ENCODE results near the gene MCCD1. TPM values are rescaled to one million over a fixed set of nuclear protein-coding genes. Genes with fewer than 3 reads are reported as not detected.

Gene MCCD1
- total and polyA plus RNA-seq, 2 of the 13 experiments (the other 11 are each of a cell fraction or from before 2014, with no cell fraction given): 0.15 TPM; not detected in 1

- no peak for TF ChIP-seq PRDM15 (CRISPR knock-in tag; IDR thresholded peaks at IDR 0.05)
- TF ChIP-seq PHF20 (CRISPR knock-in tag; IDR thresholded peaks at IDR 0.05): peak; percentile 15; the same call in 1 of the 2 replicates
- TF ChIP-seq, protein P1, sequence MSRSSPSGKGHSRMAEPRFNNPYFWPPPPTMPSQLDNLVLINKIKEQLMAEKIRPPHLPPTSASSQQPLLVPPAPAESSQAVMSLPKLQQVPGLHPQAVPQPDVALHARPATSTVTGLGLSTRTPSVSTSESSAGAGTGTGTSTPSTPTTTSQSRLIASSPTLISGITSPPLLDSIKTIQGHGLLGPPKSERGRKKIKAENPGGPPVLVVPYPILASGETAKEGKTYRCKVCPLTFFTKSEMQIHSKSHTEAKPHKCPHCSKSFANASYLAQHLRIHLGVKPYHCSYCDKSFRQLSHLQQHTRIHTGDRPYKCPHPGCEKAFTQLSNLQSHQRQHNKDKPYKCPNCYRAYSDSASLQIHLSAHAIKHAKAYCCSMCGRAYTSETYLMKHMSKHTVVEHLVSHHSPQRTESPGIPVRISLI (CRISPR knock-in tag; IDR thresholded peaks at IDR 0.05; ENCODE audit: borderline replicate concordance): peak; percentile 75
- no peak for TF ChIP-seq TEF (CRISPR knock-in tag; IDR thresholded peaks at IDR 0.05)
- no peak for TF ChIP-seq ZNF230 (CRISPR knock-in tag; IDR thresholded peaks at IDR 0.05)
- TF ChIP-seq, protein P2, sequence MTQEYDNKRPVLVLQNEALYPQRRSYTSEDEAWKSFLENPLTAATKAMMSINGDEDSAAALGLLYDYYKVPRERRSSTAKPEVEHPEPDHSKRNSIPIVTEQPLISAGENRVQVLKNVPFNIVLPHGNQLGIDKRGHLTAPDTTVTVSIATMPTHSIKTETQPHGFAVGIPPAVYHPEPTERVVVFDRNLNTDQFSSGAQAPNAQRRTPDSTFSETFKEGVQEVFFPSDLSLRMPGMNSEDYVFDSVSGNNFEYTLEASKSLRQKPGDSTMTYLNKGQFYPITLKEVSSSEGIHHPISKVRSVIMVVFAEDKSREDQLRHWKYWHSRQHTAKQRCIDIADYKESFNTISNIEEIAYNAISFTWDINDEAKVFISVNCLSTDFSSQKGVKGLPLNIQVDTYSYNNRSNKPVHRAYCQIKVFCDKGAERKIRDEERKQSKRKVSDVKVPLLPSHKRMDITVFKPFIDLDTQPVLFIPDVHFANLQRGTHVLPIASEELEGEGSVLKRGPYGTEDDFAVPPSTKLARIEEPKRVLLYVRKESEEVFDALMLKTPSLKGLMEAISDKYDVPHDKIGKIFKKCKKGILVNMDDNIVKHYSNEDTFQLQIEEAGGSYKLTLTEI (CRISPR knock-in tag; conservative IDR thresholded peaks at IDR 0.05): no peak
- no peak for TF ChIP-seq GLMP (CRISPR knock-in tag; IDR thresholded peaks at IDR 0.05; ENCODE audit: borderline replicate concordance)
- TF ChIP-seq, protein P3, sequence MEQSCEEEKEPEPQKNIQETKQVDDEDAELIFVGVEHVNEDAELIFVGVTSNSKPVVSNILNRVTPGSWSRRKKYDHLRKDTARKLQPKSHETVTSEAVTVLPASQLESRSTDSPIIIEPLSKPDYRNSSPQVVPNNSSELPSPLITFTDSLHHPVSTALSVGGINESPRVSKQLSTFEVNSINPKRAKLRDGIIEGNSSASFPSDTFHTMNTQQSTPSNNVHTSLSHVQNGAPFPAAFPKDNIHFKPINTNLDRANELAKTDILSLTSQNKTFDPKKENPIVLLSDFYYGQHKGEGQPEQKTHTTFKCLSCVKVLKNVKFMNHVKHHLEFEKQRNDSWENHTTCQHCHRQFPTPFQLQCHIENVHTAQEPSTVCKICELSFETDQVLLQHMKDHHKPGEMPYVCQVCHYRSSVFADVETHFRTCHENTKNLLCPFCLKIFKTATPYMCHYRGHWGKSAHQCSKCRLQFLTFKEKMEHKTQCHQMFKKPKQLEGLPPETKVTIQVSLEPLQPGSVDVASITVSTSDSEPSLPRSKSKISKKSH (CRISPR knock-in tag; IDR thresholded peaks at IDR 0.05; ENCODE audit: borderline replicate concordance): no peak
- no peak for TF ChIP-seq ZNF44 (CRISPR knock-in tag; IDR thresholded peaks at IDR 0.05)
- TF ChIP-seq, protein P4, sequence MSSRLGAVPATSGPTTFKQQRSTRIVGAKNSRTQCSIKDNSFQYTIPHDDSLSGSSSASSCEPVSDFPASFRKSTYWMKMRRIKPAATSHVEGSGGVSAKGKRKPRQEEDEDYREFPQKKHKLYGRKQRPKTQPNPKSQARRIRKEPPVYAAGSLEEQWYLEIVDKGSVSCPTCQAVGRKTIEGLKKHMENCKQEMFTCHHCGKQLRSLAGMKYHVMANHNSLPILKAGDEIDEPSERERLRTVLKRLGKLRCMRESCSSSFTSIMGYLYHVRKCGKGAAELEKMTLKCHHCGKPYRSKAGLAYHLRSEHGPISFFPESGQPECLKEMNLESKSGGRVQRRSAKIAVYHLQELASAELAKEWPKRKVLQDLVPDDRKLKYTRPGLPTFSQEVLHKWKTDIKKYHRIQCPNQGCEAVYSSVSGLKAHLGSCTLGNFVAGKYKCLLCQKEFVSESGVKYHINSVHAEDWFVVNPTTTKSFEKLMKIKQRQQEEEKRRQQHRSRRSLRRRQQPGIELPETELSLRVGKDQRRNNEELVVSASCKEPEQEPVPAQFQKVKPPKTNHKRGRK (CRISPR knock-in tag; IDR thresholded peaks at IDR 0.05): no peak
- TF ChIP-seq MEIS1 (CRISPR knock-in tag; IDR thresholded peaks at IDR 0.05; ENCODE audit: borderline replicate concordance): no peak
- TF ChIP-seq, protein P5, sequence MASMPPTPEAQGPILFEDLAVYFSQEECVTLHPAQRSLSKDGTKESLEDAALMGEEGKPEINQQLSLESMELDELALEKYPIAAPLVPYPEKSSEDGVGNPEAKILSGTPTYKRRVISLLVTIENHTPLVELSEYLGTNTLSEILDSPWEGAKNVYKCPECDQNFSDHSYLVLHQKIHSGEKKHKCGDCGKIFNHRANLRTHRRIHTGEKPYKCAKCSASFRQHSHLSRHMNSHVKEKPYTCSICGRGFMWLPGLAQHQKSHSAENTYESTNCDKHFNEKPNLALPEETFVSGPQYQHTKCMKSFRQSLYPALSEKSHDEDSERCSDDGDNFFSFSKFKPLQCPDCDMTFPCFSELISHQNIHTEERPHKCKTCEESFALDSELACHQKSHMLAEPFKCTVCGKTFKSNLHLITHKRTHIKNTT (CRISPR knock-in tag; IDR thresholded peaks at IDR 0.05): no peak
- no peak for TF ChIP-seq KDM6A (CRISPR knock-in tag; IDR thresholded peaks at IDR 0.05; ENCODE audit: low read depth)
Observed at GRCh38 chr6:31497531-31498476, 31.0 kb upstream of the MCCD1 start, which contains the start of gene MICB (continued).

Data from HepG2 (cell line).